ENCODE measurements around the gene SLC7A4.
"Not testable (repeated sequence)": the region's sequence is repeated elsewhere in the genome, so short reads cannot be mapped to it uniquely, and the experiment has no call there.

Gene SLC7A4, protein sequence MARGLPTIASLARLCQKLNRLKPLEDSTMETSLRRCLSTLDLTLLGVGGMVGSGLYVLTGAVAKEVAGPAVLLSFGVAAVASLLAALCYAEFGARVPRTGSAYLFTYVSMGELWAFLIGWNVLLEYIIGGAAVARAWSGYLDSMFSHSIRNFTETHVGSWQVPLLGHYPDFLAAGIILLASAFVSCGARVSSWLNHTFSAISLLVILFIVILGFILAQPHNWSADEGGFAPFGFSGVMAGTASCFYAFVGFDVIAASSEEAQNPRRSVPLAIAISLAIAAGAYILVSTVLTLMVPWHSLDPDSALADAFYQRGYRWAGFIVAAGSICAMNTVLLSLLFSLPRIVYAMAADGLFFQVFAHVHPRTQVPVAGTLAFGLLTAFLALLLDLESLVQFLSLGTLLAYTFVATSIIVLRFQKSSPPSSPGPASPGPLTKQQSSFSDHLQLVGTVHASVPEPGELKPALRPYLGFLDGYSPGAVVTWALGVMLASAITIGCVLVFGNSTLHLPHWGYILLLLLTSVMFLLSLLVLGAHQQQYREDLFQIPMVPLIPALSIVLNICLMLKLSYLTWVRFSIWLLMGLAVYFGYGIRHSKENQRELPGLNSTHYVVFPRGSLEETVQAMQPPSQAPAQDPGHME

GRCh38 chr22:21032037-21032867, at the start of gene SLC7A4:
Gene SLC7A4 (minus strand): TSS chr22:21032561. CDS start chr22:21031812, 749 bp downstream.
- no peak for DNase-seq

GRCh38 chr22:21080435-21081137, 48.2 kb upstream of the SLC7A4 start:
- DNase-seq, result no peak

GRCh38 chr22:21079493-21079892, 47.1 kb upstream of the SLC7A4 start:
- no peak for DNase-seq

GRCh38 chr22:21078916-21079315, 46.6 kb upstream of the SLC7A4 start:
- no peak for DNase-seq

- DNase-seq, result no peak
Measured at GRCh38 chr22:21077884-21078508, 45.6 kb upstream of the SLC7A4 start.

DNA sequence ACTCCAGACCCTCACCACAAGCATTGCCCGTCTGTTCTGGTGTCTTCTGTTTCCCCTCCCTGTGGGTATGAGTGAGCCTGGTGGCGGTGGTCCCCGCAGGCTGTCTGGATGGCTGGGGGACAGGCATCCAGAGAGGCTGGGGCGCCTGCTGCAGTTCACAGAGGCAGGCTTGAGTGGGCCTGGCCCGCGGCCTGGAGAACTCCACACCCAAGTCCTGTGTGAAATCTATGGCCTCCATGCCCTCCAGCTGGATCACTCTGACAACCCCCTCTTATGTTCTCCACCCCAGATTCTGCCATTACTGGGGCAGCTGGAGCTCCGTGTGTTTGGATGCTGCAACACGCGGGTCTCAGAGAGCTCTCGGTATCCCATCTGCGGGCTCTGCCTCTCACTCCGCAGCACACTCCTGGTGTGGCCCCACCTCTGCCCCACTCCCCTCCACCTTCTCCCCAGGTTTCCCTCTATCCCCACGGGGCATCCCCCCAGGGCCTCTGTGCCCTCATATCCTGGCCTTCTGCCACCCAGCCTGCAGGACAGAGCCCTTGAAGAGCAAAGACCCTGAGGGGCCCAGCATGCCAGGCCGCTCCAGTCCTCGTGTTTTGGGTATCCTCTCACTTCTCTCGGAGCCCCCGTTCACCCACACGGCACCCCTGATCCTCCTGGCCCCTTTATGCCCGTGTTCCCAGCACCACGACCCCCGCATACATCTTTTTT, 44.7 kb upstream of the SLC7A4 start:
- DNase-seq, result no peak

- no peak for DNase-seq
Measured at GRCh38 chr22:21075516-21076138, 43.3 kb upstream of the SLC7A4 start.

GRCh38 chr22:21074102-21074715, 41.8 kb upstream of the SLC7A4 start:
- DNase-seq, result peak; percentile 29

- DNase-seq, result no peak
Measured at GRCh38 chr22:21073482-21073881, 41.1 kb upstream of the SLC7A4 start.

- no peak for DNase-seq
Measured at GRCh38 chr22:21073023-21073422, 40.7 kb upstream of the SLC7A4 start.

GRCh38 chr22:21071796-21072195, 39.4 kb upstream of the SLC7A4 start:
- not testable (repeated sequence) for DNase-seq

GRCh38 chr22:21070690-21071615, 38.6 kb upstream of the SLC7A4 start:
- no peak for DNase-seq

GRCh38 chr22:21069375-21069774, 37.0 kb upstream of the SLC7A4 start:
- no peak for DNase-seq

DNA sequence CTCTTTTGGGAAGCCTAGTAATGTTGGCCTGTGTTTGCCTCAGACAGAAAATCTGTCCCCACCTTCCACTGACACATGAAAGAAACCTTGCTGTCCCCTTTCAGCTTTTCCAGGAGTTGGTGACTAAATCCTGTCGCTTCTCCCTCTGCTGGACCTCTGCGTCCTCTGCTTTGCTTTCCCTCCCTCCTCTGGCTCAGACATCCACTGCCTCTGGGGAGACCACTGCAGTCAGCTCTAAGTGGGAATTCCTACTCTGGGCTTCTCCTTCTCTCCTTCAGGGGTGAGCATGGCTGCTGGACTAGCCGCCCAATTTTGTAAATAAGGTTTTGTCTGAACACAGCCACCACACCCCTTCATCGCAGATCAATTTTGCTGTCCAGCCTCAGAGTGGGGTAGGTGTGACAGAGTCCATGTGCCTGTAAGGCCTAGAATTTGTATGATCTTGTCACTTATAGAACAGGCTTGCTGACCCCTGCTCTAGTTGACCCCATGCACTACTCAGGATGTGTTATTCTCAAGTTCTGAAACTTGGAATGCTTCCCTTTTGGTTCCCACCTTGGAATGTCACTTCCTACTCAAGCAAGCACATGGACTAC, 36.4 kb upstream of the SLC7A4 start:
- DNase-seq, result no peak

GRCh38 chr22:21067901-21068680, 35.7 kb upstream of the SLC7A4 start:
- no peak for DNase-seq

- DNase-seq, result no peak
Measured at GRCh38 chr22:21067075-21067900, 34.9 kb upstream of the SLC7A4 start.

Measured in GDM1 (cell line).